Right lobe of liver (tissue), 6 donors: ENCODE data around the gene C9orf72. TPM values are rescaled to one million over a fixed set of nuclear protein-coding genes. Genes with fewer than 3 reads are reported as not detected.

Experiments used
- ATAC-seq, 4 donors: fragments of 200-7000 bp; cut with Tn5 transposase; one replicate each; pipeline ENCODE4 v1.9.1; 2020; ENCODE audit warnings: mild to moderate bottlenecking in 4 of 4, moderate library complexity in 4 of 4
- DNase-seq, 3 donors: peaks; one replicate each; pipeline ENCODE4 v3.0.0-alpha.2; 2020
- H3K27ac ChIP-seq, 3 donors: fragments of 200-600 bp; one replicate each; pipeline ENCODE4 v1.8.0; 2022
- H3K27me3 ChIP-seq, 2 donors: fragments of 200-600 bp; one replicate each; pipeline ENCODE4 v1.8.0; 2022
- H3K36me3 ChIP-seq, 4 donors: fragments of 200-600 bp; sonication (generic) in 1 of 4; one replicate each; pipeline versions ENCODE4 v1.5.1 to v1.8.0; 2017 to 2022; ENCODE audit warnings: control low read depth in 1 of 4
- H3K4me1 ChIP-seq, 4 donors: fragments of 200-600 bp; sonication (generic) in 1 of 4; one replicate each; pipeline versions ENCODE4 v1.5.1 to v1.8.0; 2017 to 2022; ENCODE audit warnings: control low read depth in 1 of 4
- H3K4me3 ChIP-seq, 3 donors: fragments of 200-600 bp; one replicate each; pipeline ENCODE4 v1.8.0; 2022
- H3K9me3 ChIP-seq, 4 donors: fragments of 200-600 bp; sonication (generic) in 1 of 4; one replicate each; pipeline versions ENCODE4 v1.5.1 to v1.8.0; 2017 to 2022; ENCODE audit warnings: control low read depth in 1 of 4
- CTCF ChIP-seq, 4 donors: fragments of 200-600 bp in 3 of 4; fragments of 450-650 bp in 1 of 4; IDR thresholded peaks; one replicate each; pipeline versions ENCODE4 v1.5.1 to v1.8.0; 2016 to 2022; ENCODE audit warnings: antibody characterized with exemption in 4 of 4, mild to moderate bottlenecking in 2 of 4
- POLR2A ChIP-seq: fragments of 450-650 bp; IDR thresholded peaks from one replicate; pipeline ENCODE4 v1.6.1; 2017; ENCODE audit warnings: antibody characterized with exemption, mild to moderate bottlenecking
- WGBS: methylation state at CpG from one replicate; pipeline ENCODE4 v1.1.6; 2018; ENCODE audit warnings: low coverage, low lambda C conversion rate; ENCODE audit not compliant: insufficient coverage; ENCODE audit errors: missing lambda C conversion rate; 5-methylcytosine and 5-hydroxymethylcytosine counted together
- intact Hi-C, 2 donors: fragments of 100-400 bp; cut with DNase I; formaldehyde crosslinking; loops; one replicate each; pipeline versions ENCODE4 v1.11.2 to v1.14.1; 2022
- total RNA-seq, 6 experiments: library from RNA; depleted of rRNA in 2 of 6; stranded (reverse); fragments of >200 nt in 2 of 6; fragmentation: NEBNext Ultra II Directional in 3 of 6; extraction: Animal tissue kit (Norgen Biotek cat#: 25700) in 3 of 6; gene quantifications; one replicate each; pipeline versions ENCODE4 v1.1.0 to v1.2.4, GENCODE V29; 2016 to 2023
- donor health status: DM: no; HTN: yes; CAD: no.
- donor health status: DM: no; HTN: no; CAD: no.
- donor health status: DM: no; HTN: no; CAD: no.
- donor health status: DM: no; HTN: yes; CAD: no.
- donor health status: DM: no; HTN: yes; CAD: no.

Gene C9orf72
- total RNA-seq, 6 experiments from 2014 or later, result 4.9 to 7.7 (median 6.8) TPM

- 77% methylated on average over 3 of the region's 3 CpGs for WGBS
- H3K27me3 ChIP-seq, result no peaks in the 10 kb centered on the region
- no peak for DNase-seq
- no peak for ATAC-seq
- H3K9me3 ChIP-seq, result no peaks in the 10 kb centered on the region
- no peak for TF ChIP-seq POLR2A
- no peak for TF ChIP-seq CTCF (IDR thresholded peaks at IDR 0.05)
- H3K27ac ChIP-seq, result no peak overlapping the region
- intact Hi-C loops, result no loop called here
- peaks cover 0 to 13% (median 0%) of the 10 kb centered on the region in 4 donors for H3K4me1 ChIP-seq
- no peak overlapping the region for H3K4me3 ChIP-seq
- peaks cover 0 to 25% (median 5%) of the 10 kb centered on the region in 4 donors for H3K36me3 ChIP-seq
These were observed 11.6 kb downstream of the C9orf72 start for GRCh38 chr9:27561685-27562084.

GRCh38 chr9:27560457-27560856, 12.8 kb downstream of the C9orf72 start:
- intact Hi-C loops, result no loop called here
- no peak overlapping the region for H3K4me3 ChIP-seq
- DNase-seq, result no peak
- TF ChIP-seq POLR2A, result no peak
- TF ChIP-seq CTCF (IDR thresholded peaks at IDR 0.05), result no peak
- H3K9me3 ChIP-seq, result no peaks in the 10 kb centered on the region
- H3K27ac ChIP-seq, result no peak overlapping the region
- H3K27me3 ChIP-seq, result no peaks in the 10 kb centered on the region
- ATAC-seq, result no peak
- H3K4me1 ChIP-seq, result peaks cover 0 to 1% (median 0%) of the 10 kb centered on the region in 4 donors
- peaks cover 0 to 37% (median 8%) of the 10 kb centered on the region in 4 donors for H3K36me3 ChIP-seq

GRCh38 chr9:27558307-27558706, 15.0 kb downstream of the C9orf72 start:
- DNase-seq (no peak), ATAC-seq (no peak)
- H3K27me3 ChIP-seq, result no peaks in the 10 kb centered on the region
- H3K9me3 ChIP-seq, result no peaks in the 10 kb centered on the region
- TF ChIP-seq CTCF (IDR thresholded peaks at IDR 0.05) (no peak), POLR2A (no peak)
- no peak overlapping the region for H3K27ac ChIP-seq
- H3K4me3 ChIP-seq, result no peak overlapping the region
- H3K36me3 ChIP-seq, result peaks cover 0 to 43% (median 8%) of the 10 kb centered on the region in 4 donors
- no peaks in the 10 kb centered on the region for H3K4me1 ChIP-seq
- intact Hi-C loops, result loop anchor here in 1 of 2 donors (10.0 kb wide), 1 partner anchor 224 kb away; no protein-coding TSS in a partner anchor

GRCh38 chr9:27556470-27556869, 16.8 kb downstream of the C9orf72 start:
- Histone ChIP-seq H3K9me3 (no peaks in the 10 kb centered on the region), H3K27me3 (no peaks in the 10 kb centered on the region), H3K36me3 (peaks cover 0 to 34% (median 8%) of the 10 kb centered on the region in 4 donors), H3K4me1 (no peaks in the 10 kb centered on the region), H3K4me3 (no peak overlapping the region), H3K27ac (no peak overlapping the region)
- no peak for TF ChIP-seq CTCF (IDR thresholded peaks at IDR 0.05)
- no peak for TF ChIP-seq POLR2A
- DNase-seq (no peak), ATAC-seq (no peak)
- 88% methylated on average over 8 of the region's 8 CpGs for WGBS
- intact Hi-C loops, result loop anchor here in 1 of 2 donors (10.0 kb wide), 1 partner anchor 222 kb away; no protein-coding TSS in a partner anchor

- no peaks in the 10 kb centered on the region for H3K27me3 ChIP-seq
- no peak overlapping the region for H3K27ac ChIP-seq
- H3K4me3 ChIP-seq, result no peak overlapping the region
- no peaks in the 10 kb centered on the region for H3K9me3 ChIP-seq
- intact Hi-C loops, result loop anchor here in 1 of 2 donors (10.0 kb wide), 1 partner anchor 220 kb away; no protein-coding TSS in a partner anchor
- H3K4me1 ChIP-seq, result no peaks in the 10 kb centered on the region
- no peak for ATAC-seq
- TF ChIP-seq POLR2A, result no peak
- TF ChIP-seq CTCF (IDR thresholded peaks at IDR 0.05), result no peak
- DNase-seq, result no peak
- 87% methylated on average over 1 of the region's 1 CpG for WGBS
- peaks cover 0 to 35% (median 8%) of the 10 kb centered on the region in 4 donors for H3K36me3 ChIP-seq
These were observed 18.6 kb downstream of the C9orf72 start for GRCh38 chr9:27554712-27555111.
